RWPE2 (cell line): ENCODE measurements around the gene TAF15.

Experiments used
- ATAC-seq: fragments of 200-7000 bp; cut with Tn5 transposase; 3 replicates; pipeline ENCODE4 v1.9.1; 2021; ENCODE audit warnings: low read depth
- DNase-seq: peaks from one replicate; pipeline ENCODE4 v3.0.0-alpha.2; 2020; ENCODE audit warnings: low spot score
- H3K27ac ChIP-seq: fragments of 450-650 bp; 2 replicates; pipeline ENCODE4 v1.5.1; 2017; ENCODE audit warnings: mild to moderate bottlenecking; ENCODE audit not compliant: poor library complexity, severe bottlenecking
- H3K27me3 ChIP-seq: fragments of 250-450 bp; sonication (Bioruptor Pico); 2 replicates; pipeline ENCODE4 v1.5.1; 2021; ENCODE audit warnings: mild to moderate bottlenecking, moderate library complexity; ENCODE audit not compliant: insufficient read depth, poor library complexity, severe bottlenecking
- H3K36me3 ChIP-seq: fragments of 250-450 bp; sonication (Bioruptor Pico); 2 replicates; pipeline ENCODE4 v1.5.1; 2020; ENCODE audit warnings: low read depth, mild to moderate bottlenecking, moderate library complexity
- H3K4me1 ChIP-seq: fragments of 250-450 bp; sonication (Bioruptor Pico); 2 replicates; pipeline ENCODE4 v1.5.1; 2021; ENCODE audit warnings: mild to moderate bottlenecking, moderate library complexity; ENCODE audit not compliant: insufficient read depth, poor library complexity, severe bottlenecking
- H3K4me3 ChIP-seq: fragments of 250-450 bp; sonication (Bioruptor Pico); 2 replicates; pipeline ENCODE4 v1.5.1; 2021; ENCODE audit warnings: mild to moderate bottlenecking, moderate library complexity; ENCODE audit not compliant: severe bottlenecking
- H3K9me3 ChIP-seq: fragments of 250-450 bp; sonication (Bioruptor Pico); 2 replicates; pipeline ENCODE4 v1.5.1; 2021; ENCODE audit warnings: mild to moderate bottlenecking, moderate library complexity; ENCODE audit not compliant: severe bottlenecking
- CTCF ChIP-seq: fragments of 450-650 bp; IDR thresholded peaks from one replicate; pipeline ENCODE4 v1.5.1; 2017; ENCODE audit warnings: mild to moderate bottlenecking, moderate library complexity; ENCODE audit not compliant: poor library complexity, severe bottlenecking

The TAF15 gene

GRCh38 chr17:35780950-35781349, 28.3 kb upstream of the TAF15 start:
- no peak for ATAC-seq
- Histone ChIP-seq H3K27me3 (no peaks in the 10 kb centered on the region), H3K4me3 (no peak overlapping the region), H3K36me3 (peaks cover 23% of the 10 kb centered on the region), H3K4me1 (peaks cover 54% of the 10 kb centered on the region), H3K27ac (no peak overlapping the region), H3K9me3 (no peaks in the 10 kb centered on the region)
- TF ChIP-seq CTCF, result no peak
- no peak for DNase-seq

DNA sequence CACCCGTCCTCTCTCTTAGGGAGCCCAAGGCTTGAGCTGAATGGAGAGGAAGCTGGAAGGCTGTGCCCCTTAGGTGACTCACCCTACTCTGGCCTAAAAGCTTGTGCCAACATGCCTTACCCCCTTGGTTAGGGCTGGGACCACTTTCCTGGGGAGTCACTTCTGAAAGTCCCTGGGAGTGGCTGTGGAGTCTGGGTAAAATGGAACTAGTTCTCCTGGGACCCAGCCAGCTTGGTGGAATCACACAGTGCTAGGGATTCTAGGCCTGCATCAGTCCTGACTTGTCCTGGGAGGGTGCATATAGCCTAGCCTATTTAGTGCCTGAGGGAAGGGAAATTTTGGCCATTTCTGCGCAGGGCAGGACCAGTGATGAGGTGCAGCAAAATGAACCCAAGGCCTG, 24.4 kb upstream of the TAF15 start:
- H3K4me3 ChIP-seq, result no peak overlapping the region
- H3K36me3 ChIP-seq, result peaks cover 8% of the 10 kb centered on the region; the same call in 1 of the 2 replicates
- peaks cover 66% of the 10 kb centered on the region for H3K4me1 ChIP-seq
- H3K9me3 ChIP-seq, result no peaks in the 10 kb centered on the region
- TF ChIP-seq CTCF, result no peak
- ATAC-seq, result peak; percentile 75
- peak overlapping the region; percentile 91 for H3K27ac ChIP-seq
- no peaks in the 10 kb centered on the region for H3K27me3 ChIP-seq
- DNase-seq, result peak; percentile 93

GRCh38 chr17:35786941-35787432, 22.3 kb upstream of the TAF15 start:
- H3K4me3 ChIP-seq, result no peak overlapping the region
- ATAC-seq (no peak), DNase-seq (no peak)
- no peaks in the 10 kb centered on the region for H3K27me3 ChIP-seq
- peaks cover 77% of the 10 kb centered on the region for H3K4me1 ChIP-seq
- no peaks in the 10 kb centered on the region for H3K9me3 ChIP-seq
- H3K27ac ChIP-seq, result peak overlapping the region; percentile 91
- peaks cover 3% of the 10 kb centered on the region; the same call in 1 of the 2 replicates for H3K36me3 ChIP-seq
- TF ChIP-seq CTCF, result no peak

DNA sequence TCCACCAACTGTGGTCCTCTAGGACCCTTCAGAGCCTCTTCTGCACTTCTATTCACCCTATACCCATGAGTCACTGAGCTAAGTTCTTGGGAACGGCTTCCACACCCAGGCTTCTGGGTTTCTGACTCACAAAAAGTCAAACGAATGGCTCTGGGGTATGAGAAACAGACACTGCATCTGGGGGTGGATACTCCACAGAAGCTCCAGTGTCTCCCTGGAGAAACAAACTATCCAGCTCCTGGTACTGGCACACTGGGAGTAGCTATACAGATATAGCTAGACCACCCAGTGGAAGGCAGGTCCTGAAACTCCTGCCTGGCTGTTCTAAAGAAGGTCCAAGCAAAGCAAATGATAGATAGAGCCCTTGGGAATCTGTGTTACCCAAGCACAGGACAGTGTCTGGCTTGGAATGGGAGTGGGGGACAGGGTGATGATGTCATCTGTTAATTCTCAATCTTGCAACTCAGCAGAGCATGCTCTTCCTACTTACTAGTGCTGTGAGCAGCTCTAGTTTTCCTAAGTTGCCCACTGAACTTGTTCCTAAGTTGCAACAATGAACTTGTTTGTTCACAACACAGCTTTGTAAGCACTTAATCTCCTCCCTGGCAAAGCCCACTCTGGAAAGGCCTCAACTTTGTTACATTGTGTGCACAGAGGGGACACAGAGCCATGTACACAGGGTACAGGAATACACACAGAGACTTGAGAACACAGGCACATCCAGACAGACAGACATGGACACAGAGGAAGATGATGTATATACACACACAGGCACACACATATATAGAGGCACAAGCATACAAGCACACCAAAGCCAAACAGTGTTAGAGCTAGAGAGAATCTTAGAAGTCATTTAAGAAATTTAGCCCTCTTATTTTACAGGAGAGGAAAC, 20.6 kb upstream of the TAF15 start:
- Histone ChIP-seq H3K4me3 (no peak overlapping the region), H3K27ac (peak overlapping the region; percentile 91)
- peak; percentile 76 for ATAC-seq

More for the DNA sequence above, 20.6 kb upstream of the TAF15 start:
- H3K9me3 ChIP-seq, result no peaks in the 10 kb centered on the region
- no peak for TF ChIP-seq CTCF
- H3K4me1 ChIP-seq, result peaks cover 71% of the 10 kb centered on the region
- no peaks in the 10 kb centered on the region for H3K36me3 ChIP-seq
- DNase-seq, result no peak
- no peaks in the 10 kb centered on the region for H3K27me3 ChIP-seq
